IPS DF 6.9 (cell line): Measurements from ENCODE around the gene SMYD3.

ENCODE experiments used
- DNase-seq: peaks from one replicate; pipeline ENCODE4 v3.0.0-alpha.2; 2013; ENCODE audit warnings: low read depth, low spot score
- H3K27ac ChIP-seq: one replicate; pipeline ENCODE4 v1.5.1; 2013; ENCODE audit warnings: low read length, control low read depth
- H3K27me3 ChIP-seq: 2 replicates; pipeline ENCODE4 v1.6.1; 2013; ENCODE audit warnings: mild to moderate bottlenecking, low read length; ENCODE audit not compliant: control insufficient read depth, insufficient read depth
- H3K36me3 ChIP-seq: 2 replicates; pipeline ENCODE4 v1.6.1; 2013; ENCODE audit warnings: low read length; ENCODE audit not compliant: control insufficient read depth, insufficient read depth
- H3K4me1 ChIP-seq: 2 replicates; pipeline ENCODE4 v1.6.1; 2013; ENCODE audit warnings: low read length; ENCODE audit not compliant: control insufficient read depth, insufficient read depth
- H3K4me3 ChIP-seq: 2 replicates; pipeline ENCODE4 v1.5.1; 2013; ENCODE audit warnings: mild to moderate bottlenecking, low read length
- H3K9me3 ChIP-seq: 2 replicates; pipeline ENCODE4 v1.6.1; 2013; ENCODE audit warnings: low read length, inconsistent platforms; ENCODE audit not compliant: control insufficient read depth, insufficient read depth
- WGBS: extraction: QIAGEN DNeasy Blood & Tissue Kit; methylation state at CpG from one replicate; pipeline ENCODE4 v1.1.7; 2013; ENCODE audit warnings: mixed read lengths, missing lambda C conversion rate; ENCODE audit not compliant: insufficient read length, insufficient coverage; 5-methylcytosine and 5-hydroxymethylcytosine counted together

The SMYD3 gene

GRCh38 chr1:246280551-246280950 lies 226.5 kb downstream of the SMYD3 start:
- Histone ChIP-seq H3K9me3 (no peaks in the 10 kb centered on the region), H3K36me3 (no peaks in the 10 kb centered on the region), H3K4me3 (no peak overlapping the region), H3K27ac (no peak overlapping the region), H3K4me1 (no peaks in the 10 kb centered on the region), H3K27me3 (no peaks in the 10 kb centered on the region)
- no CpG with 5 or more reads among the region's 3 CpGs for WGBS
- no peak for DNase-seq

- Histone ChIP-seq H3K27ac (no peak overlapping the region), H3K36me3 (no peaks in the 10 kb centered on the region), H3K9me3 (no peaks in the 10 kb centered on the region), H3K4me3 (no peak overlapping the region), H3K4me1 (no peaks in the 10 kb centered on the region), H3K27me3 (no peaks in the 10 kb centered on the region)
- WGBS, result no CpG with 5 or more reads among the region's 5 CpGs
- DNase-seq, result no peak
Observed at GRCh38 chr1:246279402-246279801, 227.7 kb downstream of the SMYD3 start.

GRCh38 chr1:246278371-246278770 lies 228.7 kb downstream of the SMYD3 start:
- no CpG with 5 or more reads among the region's 6 CpGs for WGBS

GRCh38 chr1:246275036-246275435 lies 232.0 kb downstream of the SMYD3 start:
- H3K27ac ChIP-seq, result no peak overlapping the region
- DNase-seq, result no peak
- no peaks in the 10 kb centered on the region for H3K27me3 ChIP-seq
- no peaks in the 10 kb centered on the region for H3K9me3 ChIP-seq
- WGBS, result no CpG with 5 or more reads among the region's 3 CpGs
- H3K4me1 ChIP-seq, result no peaks in the 10 kb centered on the region
- H3K36me3 ChIP-seq, result no peaks in the 10 kb centered on the region
- H3K4me3 ChIP-seq, result no peak overlapping the region

More at GRCh38 chr1:246278371-246278770, 228.7 kb downstream of the SMYD3 start:
- DNase-seq, result no peak
- Histone ChIP-seq H3K4me3 (no peak overlapping the region), H3K27ac (no peak overlapping the region), H3K36me3 (no peaks in the 10 kb centered on the region), H3K9me3 (no peaks in the 10 kb centered on the region), H3K27me3 (no peaks in the 10 kb centered on the region), H3K4me1 (no peaks in the 10 kb centered on the region)

- no peak for DNase-seq
- Histone ChIP-seq H3K27ac (no peak overlapping the region), H3K9me3 (no peaks in the 10 kb centered on the region), H3K4me3 (no peak overlapping the region), H3K4me1 (no peaks in the 10 kb centered on the region), H3K27me3 (no peaks in the 10 kb centered on the region), H3K36me3 (no peaks in the 10 kb centered on the region)
- no CpG with 5 or more reads among the region's 2 CpGs for WGBS
Observed at GRCh38 chr1:246274186-246274585, 232.9 kb downstream of the SMYD3 start.

GRCh38 chr1:246271516-246271915 lies 235.6 kb downstream of the SMYD3 start:
- Histone ChIP-seq H3K36me3 (no peaks in the 10 kb centered on the region), H3K4me3 (no peak overlapping the region), H3K9me3 (no peaks in the 10 kb centered on the region), H3K27me3 (no peaks in the 10 kb centered on the region), H3K4me1 (no peaks in the 10 kb centered on the region), H3K27ac (no peak overlapping the region)
- no CpG with 5 or more reads among the region's 4 CpGs for WGBS
- DNase-seq, result no peak

- Histone ChIP-seq H3K9me3 (no peaks in the 10 kb centered on the region), H3K4me1 (no peaks in the 10 kb centered on the region), H3K4me3 (no peak overlapping the region), H3K36me3 (no peaks in the 10 kb centered on the region), H3K27me3 (no peaks in the 10 kb centered on the region), H3K27ac (no peak overlapping the region)
- no peak for DNase-seq
Observed at GRCh38 chr1:246270236-246270635, 236.8 kb downstream of the SMYD3 start.

- Histone ChIP-seq H3K9me3 (no peaks in the 10 kb centered on the region), H3K4me3 (no peak overlapping the region), H3K36me3 (no peaks in the 10 kb centered on the region), H3K27ac (no peak overlapping the region), H3K4me1 (no peaks in the 10 kb centered on the region), H3K27me3 (no peaks in the 10 kb centered on the region)
- DNase-seq, result no peak
- WGBS, result no CpG with 5 or more reads among the region's 7 CpGs
Observed at GRCh38 chr1:246269466-246269865, 237.6 kb downstream of the SMYD3 start.

GRCh38 chr1:246267896-246268295 lies 239.2 kb downstream of the SMYD3 start:
- H3K27ac ChIP-seq, result no peak overlapping the region
- H3K9me3 ChIP-seq, result no peaks in the 10 kb centered on the region
- no CpG with 5 or more reads among the region's 5 CpGs for WGBS
- H3K4me3 ChIP-seq, result no peak overlapping the region
- H3K36me3 ChIP-seq, result no peaks in the 10 kb centered on the region
- no peak for DNase-seq
- no peaks in the 10 kb centered on the region for H3K27me3 ChIP-seq
- no peaks in the 10 kb centered on the region for H3K4me1 ChIP-seq

GRCh38 chr1:246267426-246267825 lies 239.7 kb downstream of the SMYD3 start:
- Histone ChIP-seq H3K4me3 (no peak overlapping the region), H3K27ac (no peak overlapping the region)

GRCh38 chr1:246265481-246265880 lies 241.6 kb downstream of the SMYD3 start:
- DNase-seq, result no peak
- no peaks in the 10 kb centered on the region for H3K27me3 ChIP-seq
- H3K9me3 ChIP-seq, result no peaks in the 10 kb centered on the region
- H3K4me1 ChIP-seq, result no peaks in the 10 kb centered on the region
- H3K4me3 ChIP-seq, result no peak overlapping the region
- no peaks in the 10 kb centered on the region for H3K36me3 ChIP-seq
- H3K27ac ChIP-seq, result no peak overlapping the region
- WGBS, result no CpG with 5 or more reads among the region's 2 CpGs

More at GRCh38 chr1:246267426-246267825, 239.7 kb downstream of the SMYD3 start:
- Histone ChIP-seq H3K9me3 (no peaks in the 10 kb centered on the region), H3K4me1 (no peaks in the 10 kb centered on the region), H3K27me3 (no peaks in the 10 kb centered on the region), H3K36me3 (no peaks in the 10 kb centered on the region)
- WGBS, result no CpG with 5 or more reads among the region's 3 CpGs
- DNase-seq, result no peak
